GM21515 (cell line): ENCODE data around the gene NDST1.

ENCODE experiments used
- ATAC-seq: cut with Tn5 transposase; IDR thresholded peaks from one replicate; pipeline ENCODE4 v1.9.1; 2021; ENCODE audit not compliant: unreplicated experiment

NDST1 gene

DNA sequence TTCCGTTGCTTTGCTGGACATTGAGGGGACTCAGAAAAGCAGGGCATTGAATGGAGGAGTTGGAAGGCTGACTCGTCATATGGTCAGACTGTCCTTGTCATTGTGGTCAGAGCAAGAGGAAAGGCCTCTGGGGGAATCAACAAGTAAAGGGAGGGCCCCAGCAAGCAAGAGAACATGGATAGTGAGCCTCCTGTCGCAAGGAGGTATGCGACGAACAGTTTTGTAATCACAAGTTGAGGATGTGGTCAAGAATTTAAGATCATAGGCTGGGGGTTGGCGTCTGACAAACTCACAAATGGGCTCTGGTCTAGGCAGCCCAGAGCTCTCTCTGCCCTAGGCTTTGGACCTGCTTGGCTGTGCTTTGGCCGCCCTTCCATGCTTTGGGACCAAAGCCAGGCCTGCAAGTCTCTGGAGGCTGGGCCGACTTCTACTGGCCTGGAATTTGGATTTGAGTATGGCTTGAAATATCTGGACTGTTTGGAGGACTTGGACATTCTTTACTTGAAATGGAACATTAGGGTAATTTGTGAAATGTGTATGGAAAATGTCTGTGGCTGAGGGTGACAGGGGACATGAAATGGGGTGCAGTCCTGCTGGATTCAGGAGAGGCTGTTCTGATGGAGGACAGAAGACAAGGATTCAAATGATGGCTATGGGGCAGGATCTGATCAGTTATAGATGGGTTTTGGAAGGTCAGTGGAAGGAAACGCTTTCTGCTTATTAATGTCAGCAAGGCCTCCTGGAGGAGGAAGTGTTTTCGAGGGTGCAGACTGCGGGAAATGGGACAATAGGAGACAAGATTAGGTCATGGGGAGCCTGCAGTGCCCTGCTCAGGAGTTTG, 19.2 kb upstream of the NDST1 start:
- no peak for ATAC-seq

GRCh38 chr5:150489360-150490295, 18.3 kb upstream of the NDST1 start:
- ATAC-seq: peak; percentile 65

- ATAC-seq: no peak
Observed at GRCh38 chr5:150490296-150490669, 17.6 kb upstream of the NDST1 start.

DNA sequence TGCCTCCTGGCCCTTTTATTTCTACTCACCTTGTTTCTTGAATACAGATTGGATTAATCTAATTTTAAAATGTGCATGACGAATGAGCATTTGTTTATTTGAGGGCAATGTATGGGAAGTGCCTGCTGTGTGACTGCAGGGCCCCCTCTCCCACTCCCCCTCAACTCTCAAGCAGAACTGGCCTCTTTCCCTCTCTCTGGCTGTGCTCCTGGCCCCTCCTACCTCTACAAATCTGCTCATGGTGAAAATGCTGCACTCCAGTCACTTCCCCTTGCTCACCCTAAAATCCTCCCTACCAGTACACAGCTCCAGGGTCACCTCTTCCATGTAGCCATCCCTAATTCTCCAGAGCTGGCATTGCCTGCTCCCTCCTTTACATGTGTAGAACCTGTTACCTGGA, 17.2 kb upstream of the NDST1 start:
- ATAC-seq: no peak

- ATAC-seq: no peak
Observed at GRCh38 chr5:150491876-150492275, 16.1 kb upstream of the NDST1 start.

DNA sequence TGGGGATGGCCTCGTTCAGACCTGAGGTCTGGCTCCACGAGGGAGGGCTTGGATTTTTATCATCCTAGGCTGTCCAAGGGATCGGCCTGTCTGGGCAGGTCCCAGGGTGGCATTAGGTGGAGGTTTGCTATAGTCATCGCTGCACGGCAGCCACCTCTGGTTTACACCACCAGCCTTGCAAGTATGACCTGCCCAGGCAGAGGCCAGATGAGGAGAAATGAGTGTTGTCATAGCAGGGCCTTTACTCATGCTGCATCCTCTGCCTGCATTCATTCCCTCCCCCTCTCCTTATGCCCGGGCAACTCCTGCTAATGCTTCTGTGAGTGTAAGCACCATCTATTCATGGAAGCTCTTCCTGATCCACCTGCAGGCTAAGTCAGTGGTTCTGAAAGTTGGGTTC, 15.3 kb upstream of the NDST1 start:
- no peak for ATAC-seq

GRCh38 chr5:150496098-150496497, 11.8 kb upstream of the NDST1 start:
- ATAC-seq: no peak

- ATAC-seq: no peak
Observed at GRCh38 chr5:150496534-150496933, 11.4 kb upstream of the NDST1 start.

DNA sequence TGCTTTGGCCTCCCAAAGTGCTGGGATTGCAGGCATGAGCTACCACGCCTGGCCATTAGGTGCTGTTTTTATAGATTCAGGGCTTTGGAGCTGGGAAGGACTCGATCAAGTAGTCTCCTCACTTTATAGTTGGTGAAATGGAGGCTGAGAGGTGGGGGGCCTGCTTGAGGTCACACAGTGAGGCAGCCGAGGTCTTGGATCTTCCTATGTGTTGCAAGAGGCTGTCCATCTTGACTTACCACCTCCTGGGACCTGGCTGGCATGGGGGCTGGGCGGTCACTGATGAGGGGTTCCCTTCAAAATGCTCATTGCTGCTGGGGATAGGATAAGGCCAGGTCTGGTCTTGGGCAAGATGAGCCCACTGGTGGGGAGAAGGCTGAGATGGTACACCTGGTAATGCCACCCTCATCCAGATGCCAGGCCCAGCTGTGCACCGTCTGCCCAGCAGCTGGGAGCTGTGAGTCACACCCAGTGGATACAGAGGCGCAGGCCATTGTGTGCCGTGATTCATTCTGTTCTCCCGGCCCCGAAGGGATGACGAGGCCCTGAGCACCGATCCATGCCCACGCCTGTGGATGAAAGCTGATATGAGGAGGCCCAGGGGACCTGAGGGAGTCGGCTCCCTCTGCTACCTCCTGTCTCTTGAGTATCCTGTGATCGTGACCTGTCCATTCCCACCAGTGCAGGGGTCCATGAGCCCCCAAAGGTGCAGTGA, 10.5 kb upstream of the NDST1 start:
- ATAC-seq: no peak

DNA sequence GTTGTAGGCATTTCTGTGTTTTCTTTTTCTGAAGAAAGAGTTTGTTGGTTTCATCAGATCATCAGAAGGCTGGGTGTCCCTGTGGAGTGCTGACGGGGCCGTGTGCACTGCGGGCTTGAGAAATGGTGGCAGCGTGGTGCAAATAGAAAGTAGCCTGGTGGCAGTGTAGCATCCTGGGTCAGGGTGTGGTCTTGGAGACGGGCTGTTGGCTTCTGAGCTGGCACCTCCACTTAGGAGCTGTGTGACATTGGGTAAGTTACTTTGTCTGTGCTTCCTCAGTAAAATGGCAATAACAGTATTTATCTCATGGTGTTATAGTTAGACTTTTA, 10.0 kb upstream of the NDST1 start:
- no peak for ATAC-seq

DNA sequence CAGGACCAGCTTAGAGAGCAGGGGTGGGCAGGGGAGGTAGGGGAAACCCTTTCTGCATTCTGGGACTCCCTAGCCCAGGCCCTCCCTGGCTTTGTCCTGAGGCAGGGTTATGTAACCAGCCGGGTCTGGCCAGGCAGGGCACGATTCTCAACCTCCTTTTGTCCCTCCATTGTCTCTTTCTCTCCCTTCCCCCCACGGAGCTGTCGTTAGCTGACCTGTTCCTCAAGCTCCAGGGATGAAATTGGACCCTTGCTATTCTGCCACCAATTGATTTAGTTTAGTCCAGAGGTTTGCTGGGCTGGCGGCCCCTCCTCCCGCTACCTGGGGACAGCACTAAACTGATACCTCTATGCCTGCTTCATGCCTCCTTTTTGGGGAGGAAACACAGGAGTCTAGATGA, 9.4 kb upstream of the NDST1 start:
- ATAC-seq: no peak

DNA sequence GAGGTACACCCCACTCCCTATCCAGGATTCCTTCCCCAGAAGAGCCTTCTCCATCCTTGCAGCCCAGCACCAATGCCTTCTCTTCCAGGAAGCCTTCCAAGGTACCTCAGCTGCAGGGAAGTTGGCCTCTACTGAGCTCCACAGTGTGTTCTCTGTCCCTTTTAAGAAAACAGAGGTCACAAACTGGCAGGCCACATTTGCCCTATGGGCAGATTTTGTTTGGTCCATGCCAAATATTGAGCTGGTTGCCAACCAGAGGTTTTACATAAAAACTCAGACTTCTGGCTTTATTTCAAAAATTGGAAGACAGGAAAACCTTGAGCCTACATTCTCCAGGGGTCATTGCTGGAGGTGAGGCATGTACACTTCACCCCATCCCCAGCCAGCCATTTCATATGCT, 9.0 kb upstream of the NDST1 start:
- no peak for ATAC-seq

DNA sequence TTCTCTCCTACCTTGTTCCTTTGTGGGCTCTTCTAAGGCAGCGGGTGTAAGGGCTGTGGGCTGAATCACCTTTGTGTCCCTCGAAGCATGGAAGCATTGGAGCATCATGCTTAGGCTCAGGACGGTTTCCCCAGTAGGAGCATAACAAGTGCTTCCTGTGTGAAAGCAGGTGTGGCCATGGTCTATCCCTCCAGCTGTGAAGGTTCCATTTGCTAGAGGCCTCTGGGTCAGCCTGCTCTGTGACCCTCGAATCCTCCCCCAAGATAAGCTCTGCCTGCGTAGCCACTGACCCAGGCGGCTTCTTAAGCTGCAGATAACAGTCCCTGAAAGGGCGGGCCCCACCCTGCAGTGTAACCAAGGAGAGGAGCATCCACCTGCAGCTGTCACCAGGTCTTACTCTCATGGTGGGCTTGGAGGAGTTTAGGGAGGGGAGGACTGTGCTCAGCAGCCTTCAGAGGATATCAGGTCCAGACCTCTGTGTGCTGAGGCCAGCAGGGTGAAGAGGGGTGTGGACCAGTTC, 8.4 kb upstream of the NDST1 start:
- peak; percentile 49 for ATAC-seq

GRCh38 chr5:150500328-150500841, 7.5 kb upstream of the NDST1 start:
- no peak for ATAC-seq

DNA sequence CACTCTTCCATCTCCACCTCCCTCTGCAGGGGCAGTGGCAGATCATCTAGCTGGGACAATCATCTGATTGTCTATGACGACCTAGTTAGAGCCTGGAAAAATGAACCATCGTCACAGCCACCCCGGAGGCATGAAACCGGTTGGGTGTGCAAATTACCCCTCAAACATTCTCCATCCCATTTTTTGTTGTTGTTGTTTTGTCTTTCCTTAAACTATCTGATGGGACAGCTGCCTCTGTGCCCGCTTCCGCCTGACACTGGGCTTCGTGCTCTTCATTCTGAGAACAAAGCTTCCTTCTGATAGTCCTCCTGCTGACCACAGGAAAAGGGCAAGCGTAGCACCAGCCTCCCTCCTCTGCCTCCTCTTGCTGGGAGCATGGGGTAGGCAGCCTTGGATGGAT, 7.0 kb upstream of the NDST1 start:
- no peak for ATAC-seq

- no peak for ATAC-seq
Observed at GRCh38 chr5:150502106-150502505, 5.8 kb upstream of the NDST1 start.

- no peak for ATAC-seq
Observed at GRCh38 chr5:150502847-150503246, 5.1 kb upstream of the NDST1 start.

DNA sequence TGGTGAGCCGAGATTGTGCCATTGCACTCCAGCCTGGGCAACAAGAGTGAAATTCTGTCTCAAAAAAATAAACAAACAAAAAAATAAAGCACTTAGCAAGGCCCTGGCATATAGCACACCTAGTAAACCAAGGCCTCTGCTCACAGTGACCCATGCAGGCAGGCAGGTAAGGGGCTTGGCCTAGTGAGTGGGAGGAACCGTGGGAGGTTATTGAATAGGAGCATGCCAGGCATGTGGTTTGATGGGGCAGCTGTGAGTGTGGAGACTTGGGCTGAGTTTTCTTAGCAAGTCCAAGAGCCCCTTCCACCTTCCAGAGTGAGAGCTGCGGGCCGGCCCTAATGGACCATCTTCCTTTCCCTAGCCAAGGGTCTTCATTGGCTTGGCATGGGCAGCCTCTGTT, 4.5 kb upstream of the NDST1 start:
- ATAC-seq: no peak

DNA sequence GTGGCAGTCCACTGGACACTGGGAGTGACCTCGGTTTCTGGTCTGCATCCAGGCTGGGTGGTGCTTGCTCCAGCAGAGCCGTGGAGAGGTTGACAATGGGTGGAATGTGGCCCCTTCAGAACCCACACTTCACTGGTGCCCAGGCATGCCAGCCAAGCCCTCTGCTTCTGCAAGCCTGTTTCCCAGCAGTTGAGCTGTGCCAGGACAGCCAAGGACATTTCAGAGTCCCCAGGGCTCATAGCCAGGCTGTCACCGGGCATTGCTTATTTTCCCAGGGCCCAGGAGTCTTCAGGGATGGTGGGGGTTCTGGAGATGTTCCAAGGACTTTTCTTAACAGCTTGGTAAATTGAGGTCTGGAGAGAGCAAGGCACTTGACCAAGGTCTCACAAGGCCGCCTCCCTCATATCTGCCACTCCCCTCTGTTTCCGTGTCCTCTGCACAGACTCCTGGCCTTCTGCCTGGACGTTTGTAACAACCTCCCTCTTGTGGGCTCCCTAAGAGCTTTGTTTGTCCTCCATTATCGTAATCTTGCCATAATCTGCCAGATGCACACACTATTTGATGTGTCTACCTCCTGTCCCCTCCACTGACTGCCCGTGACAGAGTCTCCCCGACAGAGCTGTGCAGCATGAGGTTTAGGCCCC, 3.8 kb upstream of the NDST1 start:
- ATAC-seq: no peak

GRCh38 chr5:150505041-150505511, 2.9 kb upstream of the NDST1 start:
- ATAC-seq: no peak

DNA sequence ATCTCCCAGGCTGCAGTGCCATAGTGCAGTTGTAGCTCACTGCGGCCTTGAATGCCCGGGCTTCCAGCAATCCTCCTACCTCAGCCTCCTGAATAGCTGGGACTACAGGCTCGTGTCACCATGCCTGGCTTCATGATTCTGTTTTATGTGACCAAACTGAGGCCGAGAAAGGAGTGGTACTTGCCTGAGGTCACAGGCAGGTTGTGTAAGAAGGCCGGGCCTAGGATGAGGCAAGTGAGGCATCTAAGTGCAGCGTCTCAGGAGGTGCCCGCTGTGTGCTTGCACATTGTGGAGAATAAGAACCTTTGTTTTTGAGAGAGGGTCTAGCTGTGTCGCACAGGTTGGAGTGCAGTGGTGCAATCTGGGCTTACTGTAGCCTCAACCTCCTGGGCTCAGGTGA, 2.1 kb upstream of the NDST1 start:
- ATAC-seq: no peak
